Transverse colon (tissue), 4 donors: ENCODE results near the gene BCL7C.

ENCODE experiments used
- CTCF ChIP-seq, 5 experiments: fragments of 200-600 bp in 3 of 5; fragments of 450-650 bp in 2 of 5; sonication (generic) in 3 of 5; IDR thresholded peaks; 1 replicate in 2 of 5; 2 replicates in 3 of 5; pipeline ENCODE4 v1.5.1; 2016 to 2017; ENCODE audit warnings: antibody characterized with exemption in 5 of 5, inconsistent platforms in 3 of 5, mild to moderate bottlenecking in 2 of 5, moderate library complexity in 1 of 5
- EP300 ChIP-seq: sonication (generic); formaldehyde crosslinking; IDR thresholded peaks from one replicate; pipeline ENCODE4 v1.6.1; 2017; ENCODE audit warnings: antibody characterized with exemption, low read depth
- POLR2A ChIP-seq: fragments of 450-650 bp; IDR thresholded peaks from one replicate; pipeline ENCODE4 v1.6.1; 2016; ENCODE audit warnings: antibody characterized with exemption, mild to moderate bottlenecking, moderate library complexity
- POLR2AphosphoS5 ChIP-seq, 3 donors: sonication (generic); formaldehyde crosslinking; IDR thresholded peaks; one replicate each; pipeline ENCODE4 v1.6.1; 2016; ENCODE audit warnings: antibody characterized with exemption in 3 of 3

- no peak for TF ChIP-seq CTCF (IDR thresholded peaks at IDR 0.05)
- TF ChIP-seq POLR2AphosphoS5 (IDR thresholded peaks at IDR 0.05) = no peak
- TF ChIP-seq POLR2A = no peak
- no peak for TF ChIP-seq EP300
Observed at GRCh38 chr16:30923554-30924075, 29.7 kb upstream of the BCL7C start, which contains the start of gene FBXL19.
